Activated CD4-positive, CD25-positive, alpha-beta regulatory T cell treated with anti-CD3 and anti-CD28 coated beads, Interleukin-2, amount 50 U/mL, for 16 hours (primary cell): ENCODE data around the gene KIAA0930.
"Not testable (repeated sequence)": the region's sequence is repeated elsewhere in the genome, so short reads cannot be mapped to it uniquely, and the experiment has no call there.

Source experiments
- DNase-seq: peaks from one replicate; pipeline ENCODE4 v3.0.0-alpha.2; 2020; ENCODE audit warnings: low read depth, low spot score

Gene KIAA0930

DNA sequence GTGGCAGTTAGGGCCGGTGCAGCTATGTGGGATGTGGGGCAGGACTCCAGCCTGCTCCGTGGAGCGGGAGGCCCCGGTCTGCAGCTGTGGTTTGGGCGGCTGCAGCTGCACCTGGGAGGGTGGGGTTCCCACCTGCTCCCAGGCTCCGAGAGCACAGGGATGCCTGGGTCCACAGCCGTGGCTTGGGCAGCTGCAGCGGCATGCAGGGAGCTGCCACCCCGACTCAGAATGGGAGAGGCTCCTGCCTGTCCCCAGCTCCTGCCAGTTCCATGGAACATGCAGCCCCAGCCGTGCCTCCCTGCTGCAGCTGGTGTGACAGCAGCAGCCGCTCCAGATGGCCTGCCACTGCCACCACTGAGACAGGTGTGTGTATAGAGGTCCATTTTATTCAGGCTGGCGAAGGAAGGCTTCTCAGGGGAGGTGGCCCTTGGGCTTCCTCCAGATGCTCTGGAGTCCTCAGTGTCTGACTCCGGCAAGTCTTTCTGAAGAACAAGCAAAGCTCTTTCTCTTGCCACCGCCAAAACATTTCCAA lies 22.3 kb upstream of the KIAA0930 start:
- no peak for DNase-seq

DNA sequence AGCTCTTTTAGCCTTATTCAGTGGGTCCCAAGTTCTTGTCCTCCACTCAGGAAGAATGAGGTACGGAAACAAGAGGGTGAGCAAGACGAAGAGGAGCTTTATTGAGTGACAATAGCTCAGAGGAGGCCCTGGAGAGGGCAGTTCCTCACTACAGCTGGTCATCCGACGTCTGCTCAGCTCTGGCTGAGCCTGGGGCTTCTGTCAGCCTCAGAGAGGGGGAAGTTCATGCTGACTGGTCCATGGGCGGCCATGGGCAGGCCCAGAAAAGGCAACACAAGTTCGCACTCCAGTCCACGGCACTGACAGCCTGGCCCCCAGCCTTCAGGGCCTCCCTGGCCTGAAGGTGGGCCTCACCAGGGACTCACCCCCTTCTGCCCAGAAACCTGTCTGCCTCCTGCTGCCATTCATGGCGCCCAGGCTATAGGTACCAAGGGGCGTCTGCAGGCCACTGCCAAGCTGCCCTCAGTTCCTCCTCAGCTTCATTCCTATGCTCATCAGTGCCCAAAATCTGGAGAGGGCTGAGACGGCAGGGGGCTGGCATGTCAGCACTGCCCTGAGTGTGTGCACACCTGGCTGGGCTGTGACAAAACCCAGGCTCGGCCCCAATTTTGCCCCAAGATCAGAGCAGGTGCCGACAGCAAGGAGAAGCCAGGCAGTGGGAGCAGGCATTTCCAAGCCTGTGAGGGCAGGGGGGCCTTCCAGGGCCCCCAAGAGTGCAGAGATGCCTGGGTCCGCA lies 21.7 kb upstream of the KIAA0930 start:
- DNase-seq = no peak

DNA sequence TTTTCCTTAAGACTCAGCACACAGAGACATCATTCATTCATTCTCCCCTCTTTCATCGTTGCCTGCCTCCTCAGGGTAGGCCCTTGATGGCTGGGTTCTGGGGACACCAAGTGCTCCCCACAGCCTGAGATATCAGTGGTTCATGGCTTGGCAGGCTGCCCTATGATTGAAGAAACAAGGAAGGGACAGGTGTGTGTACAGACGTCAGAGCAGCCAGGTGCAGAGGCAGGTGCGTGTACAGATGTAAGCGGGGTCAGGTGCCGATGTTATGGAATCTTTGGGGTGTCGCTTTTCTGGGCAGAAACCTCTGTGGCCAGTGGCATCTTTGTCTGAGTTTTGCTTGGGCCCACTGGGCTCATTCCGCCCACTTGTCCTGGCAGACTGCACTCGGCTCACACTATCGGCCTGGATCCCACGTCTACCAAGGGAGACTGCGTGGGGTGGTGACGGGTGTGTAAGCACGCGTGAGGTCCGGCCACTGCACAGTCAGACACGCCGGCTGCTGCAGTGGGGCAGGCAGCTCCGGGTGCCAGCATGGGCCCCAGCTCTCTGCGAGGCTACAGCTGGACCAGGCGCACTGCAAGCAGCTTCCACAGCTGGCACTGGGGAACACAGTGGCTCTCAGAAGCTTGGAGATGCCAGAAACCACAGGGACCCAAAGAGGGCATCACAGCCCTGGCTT lies 20.9 kb upstream of the KIAA0930 start:
- no peak for DNase-seq

DNA sequence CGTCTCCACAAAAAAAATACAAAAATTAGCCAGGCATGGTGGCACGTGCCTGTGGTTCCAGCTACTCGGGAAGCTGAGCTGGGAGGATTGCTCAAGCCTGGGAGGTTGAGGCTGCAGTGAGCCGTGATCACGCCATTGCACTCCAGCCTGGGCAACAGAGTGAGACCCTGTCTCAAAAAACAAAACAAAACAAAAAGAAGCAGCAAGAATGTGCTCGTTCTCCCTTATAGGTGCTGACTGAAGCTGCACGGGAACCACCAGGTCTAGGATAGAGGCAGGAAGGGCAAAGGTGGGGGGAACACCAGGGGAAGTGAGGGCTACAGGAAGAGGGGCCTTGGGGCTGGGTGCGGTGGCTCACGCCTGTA lies 19.7 kb upstream of the KIAA0930 start:
- not testable (repeated sequence) for DNase-seq

DNA sequence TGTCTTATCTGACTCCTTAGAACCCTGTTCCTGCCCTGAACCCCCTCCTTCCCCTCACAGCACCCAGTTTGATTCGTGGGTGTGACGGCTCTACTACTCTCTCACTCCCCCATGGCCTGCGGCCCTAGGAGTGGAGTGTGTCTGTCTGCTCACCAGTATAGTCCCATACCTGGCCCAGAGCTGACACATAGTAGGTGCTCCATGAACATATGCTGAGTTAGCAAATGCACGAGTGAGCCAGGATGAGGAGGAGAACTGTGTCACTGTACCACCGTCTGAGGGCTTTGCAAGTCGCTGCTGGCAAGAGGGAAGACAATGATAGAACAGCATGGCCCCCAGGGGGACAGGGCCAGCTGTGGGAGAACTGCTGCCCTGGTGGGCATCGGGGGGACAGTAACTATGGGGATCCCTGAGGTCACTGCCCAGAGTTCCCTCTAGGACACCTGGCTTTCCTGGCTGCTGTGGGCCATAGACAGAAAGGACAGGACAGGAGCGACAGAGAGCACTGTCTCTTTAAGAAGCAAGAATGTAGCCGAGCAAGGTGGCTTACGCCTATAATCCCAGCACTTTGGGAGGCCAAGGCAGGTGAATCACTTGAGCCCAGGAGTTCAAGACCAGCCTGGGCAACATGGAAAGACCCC lies 19.2 kb upstream of the KIAA0930 start:
- no peak for DNase-seq

GRCh38 chr22:45257941-45258340 lies 17.2 kb upstream of the KIAA0930 start:
- DNase-seq = not testable (repeated sequence)

DNA sequence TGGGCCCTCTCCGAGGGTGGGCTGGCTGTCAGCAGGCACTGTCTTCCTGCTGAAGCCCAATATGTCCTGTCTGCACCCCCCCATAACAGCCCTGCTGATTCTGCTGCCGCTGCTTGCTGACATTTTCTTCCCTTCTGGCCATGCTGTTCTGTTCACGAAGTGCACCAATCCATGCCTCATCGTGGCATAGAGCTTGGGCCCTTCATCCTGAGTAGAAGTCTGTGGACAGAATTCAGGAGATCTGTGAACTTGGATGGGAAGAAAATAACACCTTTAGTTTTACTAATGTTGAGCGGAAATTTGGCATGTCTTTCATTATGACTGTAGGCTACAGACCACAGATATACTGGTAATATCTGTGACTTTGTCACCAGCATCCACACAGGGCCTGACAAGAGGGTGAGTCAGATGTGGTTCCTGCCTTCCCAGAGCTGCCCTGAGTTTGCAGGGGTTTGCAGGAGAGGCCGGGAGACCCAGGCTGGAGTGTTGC lies 14.1 kb upstream of the KIAA0930 start:
- DNase-seq = no peak

DNA sequence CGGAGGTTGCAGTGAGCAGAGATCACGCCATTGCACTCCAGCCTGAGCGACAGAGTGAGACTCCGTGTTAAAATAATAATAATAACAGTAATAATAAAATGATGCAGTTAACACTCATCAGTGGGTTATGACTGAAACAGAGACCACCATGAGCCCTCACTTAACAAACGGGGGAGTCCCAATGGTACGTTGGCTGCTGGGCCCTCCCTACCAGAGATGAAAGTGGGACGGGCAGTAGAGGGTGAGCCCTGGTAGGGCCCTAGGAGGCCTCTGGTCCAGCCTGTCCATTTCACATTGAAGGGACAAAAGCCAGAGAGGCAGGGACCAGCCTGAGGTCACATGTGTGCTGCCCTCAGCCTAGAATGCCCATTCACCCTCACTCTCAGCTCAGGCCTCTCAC lies 13.7 kb upstream of the KIAA0930 start:
- DNase-seq = no peak

- no peak for DNase-seq
These were observed 12.4 kb upstream of the KIAA0930 start for GRCh38 chr22:45253039-45253641.

- no peak for DNase-seq
These were observed 11.1 kb upstream of the KIAA0930 start for GRCh38 chr22:45251825-45252224.

DNA sequence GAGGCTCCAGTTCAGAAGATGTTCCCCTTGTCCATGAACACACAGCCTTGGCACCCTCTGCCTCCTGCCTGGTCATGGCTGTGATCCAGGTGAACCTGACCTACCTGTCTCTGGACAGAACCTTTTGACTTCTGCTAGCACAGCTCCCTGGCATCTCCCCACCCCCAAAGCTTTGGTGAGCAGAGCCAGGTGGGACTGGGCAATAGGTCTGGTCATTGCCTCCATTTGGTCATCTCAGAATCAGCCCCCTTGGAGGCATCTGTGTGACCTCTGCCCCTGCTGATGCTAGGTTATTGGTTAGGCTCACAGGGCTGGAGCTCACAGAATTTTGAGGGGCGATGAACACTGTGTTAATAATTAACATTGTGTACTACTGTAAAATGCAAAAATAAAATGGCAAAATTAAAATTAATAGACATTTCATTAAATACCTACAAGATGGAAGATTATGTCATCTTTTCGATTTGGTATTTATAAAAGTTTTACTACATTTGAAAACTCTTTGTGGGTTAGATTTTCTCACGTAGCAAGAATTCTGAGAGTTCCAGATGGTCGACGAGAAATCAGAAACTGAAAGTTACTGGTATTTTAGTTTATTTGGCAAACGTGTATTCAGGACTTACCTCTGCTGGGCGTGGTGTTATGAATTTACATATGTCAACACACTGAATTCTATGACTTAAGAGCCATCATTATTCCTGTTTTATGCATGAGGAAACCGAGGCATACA lies 8.3 kb upstream of the KIAA0930 start:
- DNase-seq = no peak

- DNase-seq = no peak
These were observed 5.6 kb upstream of the KIAA0930 start for GRCh38 chr22:45246060-45246985.

DNA sequence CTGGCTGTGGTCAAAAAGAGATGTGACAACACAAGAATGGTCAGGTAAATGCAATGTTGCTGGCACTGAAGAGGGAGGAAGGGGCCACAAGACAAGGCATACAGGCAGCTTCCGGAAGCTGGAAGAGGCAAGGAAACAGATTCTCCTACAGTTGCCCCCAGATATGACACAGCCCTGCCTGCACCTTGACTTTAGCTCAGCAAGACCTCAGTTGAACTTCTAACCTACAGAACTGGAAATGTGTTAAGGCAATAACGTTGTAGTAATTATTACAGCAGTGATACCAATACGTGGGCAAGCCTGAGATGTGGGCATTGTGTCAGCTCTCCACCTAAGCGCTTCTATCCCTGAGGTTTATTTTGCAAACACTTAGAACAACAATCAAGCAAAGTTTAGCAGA lies 4.2 kb upstream of the KIAA0930 start:
- DNase-seq = no peak

GRCh38 chr22:45242778-45243191 lies 2.1 kb upstream of the KIAA0930 start:
- DNase-seq = no peak

DNA sequence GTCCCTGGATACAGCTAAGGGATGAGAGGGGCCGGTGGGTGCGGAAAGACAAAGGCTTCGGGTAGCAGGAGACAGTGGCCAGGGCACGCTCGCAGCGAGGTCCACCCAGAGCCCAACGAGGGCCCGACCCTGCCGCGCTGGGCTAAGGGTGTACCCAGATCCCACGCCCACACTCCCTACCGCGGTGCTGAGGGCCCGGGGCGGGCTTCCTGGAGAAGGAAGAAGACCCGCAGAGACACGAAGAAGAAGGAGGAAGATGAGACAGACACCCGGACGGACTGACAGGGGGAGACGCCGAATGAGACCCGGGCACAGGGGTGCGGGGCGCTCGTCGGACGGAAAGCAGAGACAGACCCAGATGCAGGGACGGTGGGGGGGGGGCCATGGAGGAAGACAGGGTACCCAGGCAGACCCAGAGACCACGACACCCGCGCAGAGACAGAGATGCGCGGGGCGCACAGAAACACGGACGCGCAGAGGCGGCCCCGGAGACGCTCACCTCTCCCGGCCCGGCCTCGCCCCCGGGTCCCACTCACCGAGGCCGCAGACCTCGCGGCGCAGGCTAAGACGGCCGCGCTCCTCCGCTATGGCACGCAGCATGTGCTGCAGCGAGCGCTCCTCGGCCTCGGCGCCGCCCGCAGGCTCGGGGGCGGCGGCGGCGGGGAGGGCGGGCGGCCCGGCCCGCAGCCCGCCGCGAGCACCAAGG lies 437 bp downstream of the KIAA0930 start:
- no peak for DNase-seq

- DNase-seq = no peak
These were observed 1.0 kb downstream of the KIAA0930 start for GRCh38 chr22:45239681-45240051.

DNA sequence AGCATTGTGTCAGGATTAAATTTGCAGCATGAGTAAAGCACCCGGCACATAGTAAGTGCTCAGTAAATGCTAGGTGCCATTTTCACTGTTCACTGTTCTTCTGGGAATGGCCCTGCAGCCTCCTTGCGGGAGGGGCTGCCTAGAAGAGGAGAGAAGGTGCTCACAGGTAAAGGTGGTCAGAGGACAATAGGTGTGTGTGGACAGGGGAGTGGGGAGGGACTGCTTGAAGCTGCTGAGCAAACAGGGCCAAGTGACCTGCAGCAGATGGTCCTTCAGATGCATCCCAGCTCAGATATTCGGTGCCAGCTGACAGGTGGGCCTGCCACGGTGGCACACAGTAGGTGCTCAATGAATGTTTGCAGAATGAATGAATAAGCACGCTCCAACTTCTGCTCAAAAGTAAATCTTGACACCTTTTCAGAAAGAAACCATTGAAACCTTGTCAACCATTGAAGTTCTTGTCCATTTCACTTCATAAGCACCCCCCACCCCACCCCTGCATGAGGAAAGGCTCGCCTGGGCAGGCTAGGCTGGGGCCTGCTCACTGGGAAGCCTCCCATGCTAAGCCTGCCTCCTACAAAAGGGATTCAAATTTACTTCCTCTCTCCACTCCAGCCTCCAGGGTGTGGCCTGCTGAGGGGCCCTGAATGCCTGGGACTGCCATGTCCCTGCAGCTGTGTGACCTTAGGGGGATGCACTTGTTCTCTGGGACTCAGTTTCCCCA lies 1.6 kb downstream of the KIAA0930 start:
- no peak for DNase-seq

DNA sequence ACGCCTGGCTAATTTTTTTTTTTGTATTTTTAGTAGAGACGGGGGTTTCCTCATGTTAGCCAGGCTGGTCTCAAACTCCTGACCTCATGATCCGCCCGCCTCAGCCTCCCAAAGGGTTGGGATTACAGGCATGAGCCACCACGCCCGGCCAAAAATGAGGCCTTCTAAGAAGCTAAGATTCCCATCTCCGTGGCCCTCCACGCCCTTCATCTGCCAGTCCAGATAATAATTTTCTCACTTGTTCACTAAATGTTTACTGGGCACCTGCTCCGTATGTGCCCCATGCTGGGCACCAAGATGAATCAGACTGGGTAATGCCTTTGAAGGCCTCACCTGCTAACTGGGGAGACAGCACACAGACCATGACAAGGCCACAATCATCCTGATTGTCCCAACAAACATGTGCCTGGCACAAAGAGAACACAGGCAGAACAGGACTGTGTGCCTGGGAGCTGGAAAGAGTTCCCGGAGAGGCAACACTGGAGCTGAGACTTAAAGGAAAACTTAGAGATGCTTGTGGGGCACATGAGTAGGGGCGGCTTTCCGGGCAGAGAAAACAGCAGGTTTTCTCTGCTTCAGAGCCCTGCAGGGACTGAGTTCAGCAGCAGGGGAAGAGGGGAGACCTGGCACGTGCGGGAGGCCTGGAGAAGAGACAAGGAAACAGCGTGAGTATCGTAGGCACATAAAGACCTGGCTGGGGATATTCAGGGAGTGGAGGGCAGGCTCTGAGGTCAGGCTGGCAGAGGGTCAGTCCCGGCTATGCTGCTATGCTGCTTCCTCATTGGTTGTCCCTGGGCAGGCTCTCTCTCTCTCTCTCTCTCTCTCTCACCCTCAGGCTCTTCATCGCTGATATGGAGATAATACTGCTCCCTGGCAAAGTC lies 2.4 kb downstream of the KIAA0930 start:
- no peak for DNase-seq
